Upper lobe of left lung (tissue), 6 donors: ENCODE results near the gene BORCS8. TPM values are rescaled to one million over a fixed set of nuclear protein-coding genes. Genes with fewer than 3 reads are reported as not detected.
"Not testable (repeated sequence)": the region's sequence is repeated elsewhere in the genome, so short reads cannot be mapped to it uniquely, and the experiment has no call there.

Experiments used
- ATAC-seq, 2 donors: fragments of 200-7000 bp; cut with Tn5 transposase; one replicate each; pipeline ENCODE4 v1.9.1; 2022; ENCODE audit warnings: mild to moderate bottlenecking in 2 of 2, moderate library complexity in 2 of 2; ENCODE audit not compliant: low FRiP score in 2 of 2
- DNase-seq, 2 donors: peaks; one replicate each; pipeline ENCODE4 v3.0.0-alpha.2; 2019 to 2020
- H3K27ac ChIP-seq, 4 donors: fragments of 200-600 bp; sonication (generic); one replicate each; pipeline ENCODE4 v1.5.1; 2016 to 2019
- H3K27me3 ChIP-seq, 4 donors: fragments of 200-600 bp; sonication (generic); one replicate each; pipeline ENCODE4 v1.5.1; 2017 to 2019
- H3K36me3 ChIP-seq, 4 donors: fragments of 200-600 bp; sonication (generic); one replicate each; pipeline ENCODE4 v1.5.1; 2016 to 2019
- H3K4me1 ChIP-seq, 4 donors: fragments of 200-600 bp; sonication (generic); one replicate each; pipeline ENCODE4 v1.5.1; 2018 to 2019
- H3K4me3 ChIP-seq, 4 donors: fragments of 200-600 bp; sonication (generic); one replicate each; pipeline ENCODE4 v1.5.1; 2017 to 2019; ENCODE audit warnings: mild to moderate bottlenecking in 2 of 4, moderate library complexity in 1 of 4
- H3K9me3 ChIP-seq, 4 donors: fragments of 200-600 bp; sonication (generic); one replicate each; pipeline ENCODE4 v1.5.1; 2018 to 2019
- CTCF ChIP-seq, 6 experiments: fragments of 450-650 bp in 4 of 6; fragments of 200-600 bp in 2 of 6; sonication (generic) in 2 of 6; IDR thresholded peaks; one replicate each; pipeline ENCODE4 v1.5.1; 2016 to 2019; ENCODE audit warnings: antibody characterized with exemption in 6 of 6
- EP300 ChIP-seq, 4 donors: sonication (generic); formaldehyde crosslinking; IDR thresholded peaks; one replicate each; pipeline ENCODE4 v1.5.1; 2017; ENCODE audit warnings: antibody characterized with exemption in 4 of 4, control low read depth in 2 of 4
- POLR2A ChIP-seq, 4 donors: fragments of 450-650 bp; IDR thresholded peaks; one replicate each; pipeline ENCODE4 v1.5.1; 2016 to 2017; ENCODE audit warnings: antibody characterized with exemption in 4 of 4, mild to moderate bottlenecking in 2 of 4
- POLR2AphosphoS5 ChIP-seq, 2 donors: sonication (generic); formaldehyde crosslinking; IDR thresholded peaks; one replicate each; pipeline ENCODE4 v1.5.1; 2017; ENCODE audit warnings: antibody characterized with exemption in 2 of 2
- WGBS, 2 donors: methylation state at CpG; one replicate each; pipeline ENCODE4 v1.1.5; 2017 to 2018; 5-methylcytosine and 5-hydroxymethylcytosine counted together
- total RNA-seq, 6 donors: library from RNA; depleted of rRNA in 4 of 6; stranded (reverse); fragments of >200 nt in 4 of 6; gene quantifications; one replicate each; pipeline versions ENCODE4 v1.1.0 to v1.2.1, GENCODE V29; 2016 to 2021
- donor health status: DM: no; HTN: no; CAD: no; lungs with moderate emphysema.
- donor health status: DM: no; HTN: yes; CAD: no; lungs with severe emphysema.

Gene BORCS8
- total RNA-seq, 6 donors from 2014 or later = 10.1 to 55.5 (median 34.0) TPM

DNA sequence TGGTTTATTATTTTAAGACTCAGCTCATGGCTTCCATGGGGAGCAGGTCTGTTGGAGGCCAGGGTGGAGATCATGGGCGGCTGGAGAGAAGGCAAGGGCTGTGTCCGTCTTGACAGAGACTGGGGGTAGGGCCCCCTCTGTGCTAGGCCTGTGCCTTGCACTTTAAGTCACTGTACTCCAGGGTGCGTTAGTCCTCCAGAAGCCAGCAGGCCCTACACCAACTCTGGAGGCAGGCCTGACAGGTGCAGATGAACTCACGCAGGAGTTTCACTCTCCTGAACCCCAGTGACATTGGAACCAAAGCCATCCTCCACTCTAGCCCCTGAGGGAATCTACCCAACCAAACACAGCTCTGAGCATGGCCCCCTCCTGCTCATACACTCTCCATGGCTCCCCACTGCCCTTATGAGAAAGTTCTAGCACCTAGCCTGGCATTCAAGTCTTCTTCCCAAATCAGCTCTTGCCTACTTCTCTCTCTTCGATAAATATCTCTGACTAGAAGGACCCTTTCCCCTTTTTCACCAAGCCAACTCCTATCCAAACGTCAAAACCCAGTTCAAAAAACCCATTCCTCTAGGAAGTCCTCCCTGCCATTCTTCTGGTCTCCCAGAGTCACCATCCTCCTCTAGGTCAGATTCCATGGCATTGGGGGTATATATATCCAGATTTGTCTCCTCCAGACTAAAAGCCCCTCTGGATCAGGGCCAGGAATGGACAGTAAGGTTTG is 37.0 kb downstream of the BORCS8 start:
- Histone ChIP-seq H3K4me1 (no peaks in the 10 kb centered on the region), H3K27ac (no peak overlapping the region), H3K4me3 (no peak overlapping the region), H3K36me3 (no peaks in the 10 kb centered on the region), H3K27me3 (no peaks in the 10 kb centered on the region), H3K9me3 (no peaks in the 10 kb centered on the region)
- DNase-seq (no peak), ATAC-seq (no peak)
- TF ChIP-seq EP300 (IDR thresholded peaks at IDR 0.05) (no peak), CTCF (IDR thresholded peaks at IDR 0.05) (no peak), POLR2A (IDR thresholded peaks at IDR 0.05) (no peak), POLR2AphosphoS5 (IDR thresholded peaks at IDR 0.05) (no peak)
- 91 to 96% methylated on average over 2 to 6 of the region's 6 CpGs for WGBS, 2 donors

DNA sequence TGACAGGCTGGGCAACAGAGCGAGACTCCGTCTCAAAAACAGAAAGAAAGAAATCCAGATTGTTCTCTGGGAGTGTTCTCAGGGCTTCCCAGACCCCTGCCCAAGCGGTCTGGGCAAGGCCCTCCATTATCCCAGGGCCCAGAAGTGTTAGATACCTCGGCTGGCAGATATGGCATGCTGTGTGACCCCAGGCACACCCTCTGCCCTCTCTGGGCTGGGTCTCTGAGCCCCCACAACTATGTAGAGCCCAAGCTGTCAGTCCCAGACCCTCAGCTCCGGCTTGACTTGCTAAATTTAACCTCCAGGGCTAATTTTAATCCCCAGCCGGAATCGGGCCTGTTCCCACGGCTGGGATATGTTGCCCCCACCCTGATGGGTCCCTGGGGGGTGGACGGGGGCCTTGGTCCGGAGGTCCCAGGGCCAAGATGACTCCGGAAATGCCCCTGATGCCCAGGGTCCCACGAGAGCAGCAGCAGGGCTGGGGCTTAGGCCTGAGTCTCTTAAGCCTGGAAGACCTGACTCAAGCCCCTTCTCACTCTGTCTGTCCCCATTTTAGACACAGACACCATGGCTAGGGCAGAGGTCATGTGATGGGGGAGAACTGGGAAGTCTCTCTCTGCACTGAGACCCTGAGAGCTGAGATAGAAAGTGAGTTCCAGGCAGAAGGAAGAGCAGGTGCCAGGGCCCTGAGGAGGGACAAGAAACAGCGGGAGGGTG is 39.1 kb downstream of the BORCS8 start:
- 81 to 83% methylated on average over 5 to 10 of the region's 13 CpGs for WGBS, 2 donors
- no peak for DNase-seq
- no peak for TF ChIP-seq POLR2A (IDR thresholded peaks at IDR 0.05)
- no peak for TF ChIP-seq CTCF (IDR thresholded peaks at IDR 0.05)

GRCh38 chr19:19151418-19151817 is 40.5 kb downstream of the BORCS8 start:
- Histone ChIP-seq H3K27ac (no peak overlapping the region), H3K9me3 (no peaks in the 10 kb centered on the region), H3K36me3 (peaks cover 0 to 29% (median 21%) of the 10 kb centered on the region in 4 donors), H3K4me3 (no peak overlapping the region), H3K27me3 (no peaks in the 10 kb centered on the region), H3K4me1 (no peaks in the 10 kb centered on the region)
- WGBS, 2 donors = 68 to 89% methylated on average over 8 to 11 of the region's 11 CpGs
- TF ChIP-seq POLR2AphosphoS5 (IDR thresholded peaks at IDR 0.05) (no peak), EP300 (IDR thresholded peaks at IDR 0.05) (no peak), POLR2A (IDR thresholded peaks at IDR 0.05) (no peak), CTCF (IDR thresholded peaks at IDR 0.05) (no peak)
- DNase-seq = no peak
- ATAC-seq = no peak

More for the DNA sequence above, 39.1 kb downstream of the BORCS8 start:
- Histone ChIP-seq H3K27ac (no peak overlapping the region), H3K36me3 (peaks cover 0 to 17% (median 11%) of the 10 kb centered on the region in 4 donors), H3K4me3 (no peak overlapping the region), H3K9me3 (no peaks in the 10 kb centered on the region), H3K4me1 (no peaks in the 10 kb centered on the region), H3K27me3 (no peaks in the 10 kb centered on the region)
- no peak for ATAC-seq

GRCh38 chr19:19149435-19149834 is 42.5 kb downstream of the BORCS8 start:
- DNase-seq (no peak), ATAC-seq (no peak)
- Histone ChIP-seq H3K36me3 (peaks cover 0 to 29% (median 22%) of the 10 kb centered on the region in 4 donors), H3K4me3 (no peak overlapping the region), H3K27ac (no peak overlapping the region), H3K27me3 (no peaks in the 10 kb centered on the region), H3K4me1 (peaks cover 0 to 9% (median 5%) of the 10 kb centered on the region in 4 donors), H3K9me3 (no peaks in the 10 kb centered on the region)
- TF ChIP-seq POLR2AphosphoS5 (IDR thresholded peaks at IDR 0.05) (no peak), CTCF (IDR thresholded peaks at IDR 0.05) (no peak), POLR2A (IDR thresholded peaks at IDR 0.05) (no peak), EP300 (IDR thresholded peaks at IDR 0.05) (no peak)
- WGBS, 2 donors = 93 to 96% methylated on average over 2 of the region's 2 CpGs

DNA sequence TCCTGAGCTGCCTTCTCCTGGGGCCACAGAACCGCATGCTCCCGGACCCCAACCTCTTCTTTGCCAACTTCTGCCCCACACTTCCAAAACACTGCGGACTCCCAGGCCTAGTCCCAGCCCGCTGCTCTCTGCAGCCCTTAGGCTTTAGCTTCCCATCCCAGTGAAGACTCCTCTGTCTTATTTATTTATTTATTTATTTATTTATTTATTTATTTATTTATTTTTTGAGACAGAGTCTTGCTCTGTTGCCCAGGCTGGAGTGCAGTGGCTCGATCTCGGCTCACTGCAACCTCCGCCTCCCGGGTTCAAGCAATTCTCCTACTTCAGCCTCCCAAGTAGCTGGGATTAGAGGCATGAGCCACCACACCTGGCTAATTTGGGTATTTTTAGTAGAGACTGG is 43.4 kb downstream of the BORCS8 start:
- H3K36me3 ChIP-seq = peaks cover 0 to 29% (median 22%) of the 10 kb centered on the region in 4 donors
- H3K4me3 ChIP-seq, H3K9me3 ChIP-seq, H3K27me3 ChIP-seq, DNase-seq, H3K4me1 ChIP-seq, H3K27ac ChIP-seq, ATAC-seq: not testable (repeated sequence)
- WGBS, 2 donors = 97 to 98% methylated on average over 8 of the region's 8 CpGs
